B cell (primary cell): ENCODE results near the gene CLCN7. TPM values are rescaled to one million over a fixed set of nuclear protein-coding genes. Genes with fewer than 3 reads are reported as not detected.

Experiments
- ATAC-seq: fragments of 200-7000 bp; cut with Tn5 transposase; one replicate; pipeline ENCODE4 v1.10.0; 2021; ENCODE audit warnings: low read depth, mild to moderate bottlenecking, moderate number of reproducible peaks, moderate library complexity
- CTCF ChIA-PET: fragments of 350-600 bp; sonication (Branson Sonifier 250); formaldehyde crosslinking; loops from one replicate; lab custom pipeline; 2021; ENCODE audit warnings: antibody characterized with exemption, inconsistent platforms; lab: Charles Lee
- POLR2A ChIA-PET: fragments of 350-600 bp; sonication (Branson Sonifier 250); formaldehyde crosslinking; loops from one replicate; lab custom pipeline; 2021; ENCODE audit warnings: antibody characterized with exemption; lab: Charles Lee
- DNase-seq: peaks from one replicate; pipeline ENCODE4 v3.0.0; 2013
- H2AFZ ChIP-seq: 2 replicates; pipeline ENCODE4 v1.6.1; 2012; ENCODE audit warnings: mild to moderate bottlenecking, low read depth, low read length; ENCODE audit not compliant: insufficient read depth, poor library complexity, severe bottlenecking
- H3K27ac ChIP-seq, 2 donors: 1 replicate in 1 of 2; 2 replicates in 1 of 2; pipeline ENCODE4 v1.5.1; 2012 to 2013; ENCODE audit warnings: low read length in 2 of 2, mild to moderate bottlenecking in 2 of 2, moderate library complexity in 1 of 2
- H3K27me3 ChIP-seq, 4 experiments: fragments of 200-600 bp in 1 of 4; sonication (generic) in 1 of 4; replicated peaks in 1 of 4; 1 replicate in 2 of 4; 2 replicates in 2 of 4; pipeline versions ENCODE4 v1.6.1 to v1.7.0; 2013 to 2016; ENCODE audit warnings: low read length in 3 of 4, mild to moderate bottlenecking in 2 of 4, mixed read lengths in 1 of 4, moderate library complexity in 1 of 4; ENCODE audit not compliant: insufficient read depth in 4 of 4, control insufficient read depth in 3 of 4; ENCODE audit errors: control extremely low read depth in 1 of 4
- H3K36me3 ChIP-seq, 2 experiments: replicated peaks in 1 of 2; 1 replicate in 1 of 2; 2 replicates in 1 of 2; pipeline versions ENCODE4 v1.6.1 to v1.7.1; 2013; ENCODE audit warnings: low read length in 1 of 2; ENCODE audit not compliant: insufficient read depth in 2 of 2, control insufficient read depth in 1 of 2; ENCODE audit errors: control extremely low read depth in 1 of 2, extremely low read depth in 1 of 2
- H3K4me1 ChIP-seq, 2 donors: fragments of 200-600 bp in 1 of 2; sonication (generic) in 1 of 2; 1 replicate in 1 of 2; 2 replicates in 1 of 2; pipeline versions ENCODE4 v1.5.1 to v1.6.1; 2013 to 2017; ENCODE audit warnings: low read length in 2 of 2; ENCODE audit not compliant: control insufficient read depth in 2 of 2, insufficient read depth in 2 of 2
- H3K4me2 ChIP-seq: replicated peaks from 2 replicates; pipeline ENCODE3; 2012; ENCODE audit warnings: mild to moderate bottlenecking, low read depth, low read length; ENCODE audit not compliant: poor library complexity, severe bottlenecking
- H3K4me3 ChIP-seq, 5 experiments: fragments of 200-600 bp in 1 of 5; sonication (generic) in 1 of 5; 1 replicate in 3 of 5; 2 replicates in 2 of 5; pipeline versions ENCODE4 v1.5.1 to v1.7.0; 2011 to 2016; ENCODE audit warnings: low read length in 4 of 5, mild to moderate bottlenecking in 4 of 5, low read depth in 2 of 5, control low read depth in 1 of 5, moderate library complexity in 1 of 5; ENCODE audit not compliant: insufficient read depth in 1 of 5; ENCODE audit errors: control extremely low read depth in 1 of 5, extremely low read depth in 1 of 5
- H3K79me2 ChIP-seq: fragments of 200-600 bp; sonication (generic); one replicate; pipeline ENCODE4 v1.6.0; 2016; ENCODE audit warnings: low read length; ENCODE audit not compliant: control insufficient read depth, insufficient read depth
- H3K9ac ChIP-seq: fragments of 200-600 bp; sonication (generic); 2 replicates; pipeline ENCODE4 v1.6.1; 2017; ENCODE audit warnings: mild to moderate bottlenecking, low read length, moderate library complexity
- H3K9me3 ChIP-seq, 3 donors: one replicate each; pipeline versions ENCODE4 v1.6.1 to v1.7.1; 2013; ENCODE audit warnings: low read length in 2 of 3; ENCODE audit not compliant: control insufficient read depth in 2 of 3, insufficient read depth in 1 of 3; ENCODE audit errors: control extremely low read depth in 1 of 3
- H4K20me1 ChIP-seq: 2 replicates; pipeline ENCODE4 v1.6.0; 2012; ENCODE audit warnings: mild to moderate bottlenecking, low read length; ENCODE audit not compliant: insufficient read depth, control insufficient read depth, poor library complexity, severe bottlenecking
- H3K27ac Mint-ChIP-seq: one replicate; pipeline ENCODE4 v1.8.0; 2021; ENCODE audit warnings: mixed read lengths
- H3K27me3 Mint-ChIP-seq: one replicate; pipeline ENCODE4 v1.8.0; 2021; ENCODE audit warnings: mixed read lengths
- H3K4me1 Mint-ChIP-seq: one replicate; pipeline ENCODE4 v1.8.0; 2021; ENCODE audit warnings: mixed read lengths
- H3K4me3 Mint-ChIP-seq: one replicate; pipeline ENCODE4 v1.8.0; 2021; ENCODE audit warnings: mixed read lengths
- H3K9me3 Mint-ChIP-seq: one replicate; pipeline ENCODE4 v1.8.0; 2022; ENCODE audit warnings: mixed read lengths; ENCODE audit not compliant: insufficient read depth
- CTCF ChIP-seq: fragments of 200-600 bp; IDR thresholded peaks from one replicate; pipeline ENCODE4 v1.8.0; 2022; ENCODE audit warnings: antibody characterized with exemption, mild to moderate bottlenecking
- EZH2 ChIP-seq: IDR thresholded peaks from 2 replicates; pipeline ENCODE4 v1.6.1; 2012; ENCODE audit warnings: borderline replicate concordance, low read depth, mild to moderate bottlenecking, moderate library complexity, low read length; ENCODE audit not compliant: insufficient read depth, poor library complexity, severe bottlenecking
- WGBS: methylation state at CpG from one replicate; pipeline ENCODE4 v1.1.5; 2013; ENCODE audit warnings: missing lambda C conversion rate; ENCODE audit not compliant: insufficient coverage; 5-methylcytosine and 5-hydroxymethylcytosine counted together
- intact Hi-C: fragments of 100-400 bp; cut with micrococcal nuclease; formaldehyde crosslinking; loops from one replicate; pipeline ENCODE4 v1.10.0; 2022
- polyA plus RNA-seq: library from polyadenylated mRNA; depleted of rRNA; stranded (reverse); fragments of >200 nt; gene quantifications from 2 replicates; pipeline ENCODE4 v1.2.3, GENCODE V29; 2012
- total RNA-seq, 2 donors: library from RNA; stranded (reverse); fragments of 120-200 nt in 1 of 2; gene quantifications; 1 replicate in 1 of 2; 2 replicates in 1 of 2; pipeline versions ENCODE4 v1.2.3 to v1.2.4, GENCODE V29; 2013 to 2022

The CLCN7 gene
- total and polyA plus RNA-seq, 2 donors (not counting 1 experiment from before 2014, with no cell fraction given), result 215 to 274 TPM

- H3K79me2 ChIP-seq, result no peaks in the 10 kb centered on the region
- no peak overlapping the region for H3K4me2 ChIP-seq
- no peak for TF ChIP-seq CTCF
- TF ChIP-seq EZH2, result no peak
- peaks cover 0 to 11% (median 0%) of the 10 kb centered on the region in 3 donors for H3K9me3 ChIP-seq
- WGBS, result 96% methylated on average over 39 of the region's 40 CpGs
- H4K20me1 ChIP-seq, result no peaks in the 10 kb centered on the region
- H3K27me3 ChIP-seq, result no peaks in the 10 kb centered on the region
- intact Hi-C loops, result no loop called here
- no peak overlapping the region for H2AFZ ChIP-seq
- no peak overlapping the region for H3K4me3 ChIP-seq
- H3K4me1 ChIP-seq, result peaks cover 11 to 17% of the 10 kb centered on the region in 2 donors
- no peaks in the 10 kb centered on the region for H3K27me3 Mint-ChIP-seq
- no peaks in the 10 kb centered on the region for H3K36me3 ChIP-seq
- DNase-seq (no peak), ATAC-seq (no peak)
- no peak overlapping the region for H3K4me3 Mint-ChIP-seq
- ChIA-PET POLR2A (interaction anchor here (0.7 kb wide), 1 partner anchor 182 kb away, joined by 3 read pairs; no protein-coding TSS in a partner anchor), CTCF (no interaction called here)
- H3K27ac Mint-ChIP-seq, result no peak overlapping the region
- no peaks in the 10 kb centered on the region for H3K9me3 Mint-ChIP-seq
- H3K27ac ChIP-seq, result no peak overlapping the region
- peaks cover 16% of the 10 kb centered on the region for H3K4me1 Mint-ChIP-seq
- H3K9ac ChIP-seq, result no peak overlapping the region
Measured at GRCh38 chr16:1485847-1486496, 11.1 kb upstream of the CLCN7 start.
